WTC11 (cell line): Measurements from ENCODE around the gene SPATA25. TPM values are rescaled to one million over a fixed set of nuclear protein-coding genes. Genes with fewer than 3 reads are reported as not detected.

Experiments used
- ATAC-seq: fragments of 200-7000 bp; cut with Tn5 transposase; 2 replicates; pipeline ENCODE4 v1.10.0; 2021; ENCODE audit warnings: mild to moderate bottlenecking, moderate library complexity
- CTCF ChIA-PET: fragments of 300-600 bp; sonication (Branson Sonifier 250); formaldehyde crosslinking; loops from one replicate; lab custom pipeline; 2021; ENCODE audit warnings: antibody characterized with exemption; lab: Charles Lee
- POLR2A ChIA-PET: fragments of 350-600 bp; sonication (Branson Sonifier 250); formaldehyde crosslinking; loops from one replicate; lab custom pipeline; 2021; ENCODE audit warnings: antibody characterized with exemption; lab: Charles Lee
- DNase-seq: peaks from one replicate; pipeline ENCODE4 v3.0.0; 2021; ENCODE audit warnings: low spot score
- H3K27ac Mint-ChIP-seq: 2 replicates; pipeline ENCODE4 v1.8.0; 2021; ENCODE audit warnings: mixed read lengths
- H3K27me3 Mint-ChIP-seq: 2 replicates; pipeline ENCODE4 v1.8.0; 2021; ENCODE audit warnings: low read depth, mild to moderate bottlenecking, moderate library complexity, mixed read lengths
- H3K36me3 Mint-ChIP-seq: 2 replicates; pipeline ENCODE4 v1.8.0; 2021; ENCODE audit warnings: mixed read lengths
- H3K4me1 Mint-ChIP-seq: 2 replicates; pipeline ENCODE4 v1.8.0; 2022; ENCODE audit warnings: mixed read lengths
- H3K4me3 Mint-ChIP-seq: 2 replicates; pipeline ENCODE4 v1.8.0; 2021; ENCODE audit warnings: mild to moderate bottlenecking, moderate library complexity, mixed read lengths
- H3K9me3 Mint-ChIP-seq: 2 replicates; pipeline ENCODE4 v1.8.0; 2021; ENCODE audit warnings: mixed read lengths
- AFF4 ChIP-seq: sonication (generic); formaldehyde crosslinking; IDR thresholded peaks from 2 replicates; pipeline ENCODE4 v1.8.1; 2023; ENCODE audit warnings: mild to moderate bottlenecking, missing genetic modification reagents, borderline replicate concordance
- ATF2 ChIP-seq: sonication (generic); formaldehyde crosslinking; IDR thresholded peaks from 2 replicates; pipeline ENCODE4 v1.8.1; 2022; ENCODE audit warnings: low read depth, missing genetic modification reagents, borderline replicate concordance
- ELF4 ChIP-seq: sonication (generic); formaldehyde crosslinking; IDR thresholded peaks from 2 replicates; pipeline ENCODE4 v1.8.1; 2022; ENCODE audit warnings: low read depth, mild to moderate bottlenecking, moderate library complexity, missing genetic modification reagents
- FOXK1 ChIP-seq: sonication (generic); formaldehyde crosslinking; IDR thresholded peaks from 2 replicates; pipeline ENCODE4 v1.8.0; 2022; ENCODE audit warnings: mild to moderate bottlenecking, moderate library complexity, missing genetic modification reagents
- GRHL2 ChIP-seq: fragments of 250-450 bp; sonication (Bioruptor Pico); IDR thresholded peaks from 2 replicates; pipeline ENCODE4 v1.8.0; 2022; ENCODE audit warnings: mild to moderate bottlenecking, moderate library complexity; ENCODE audit not compliant: insufficient replicate concordance, severe bottlenecking
- IRF1 ChIP-seq: sonication (generic); formaldehyde crosslinking; IDR thresholded peaks from 2 replicates; pipeline ENCODE4 v1.8.0; 2023; ENCODE audit warnings: missing genetic modification reagents
- KAT7 ChIP-seq: sonication (generic); formaldehyde crosslinking; IDR thresholded peaks from 2 replicates; pipeline ENCODE4 v1.8.1; 2023; ENCODE audit warnings: missing genetic modification reagents, mild to moderate bottlenecking, borderline replicate concordance
- NFYB ChIP-seq: sonication (generic); formaldehyde crosslinking; conservative IDR thresholded peaks from 2 replicates; pipeline ENCODE4 v1.8.0; 2022; ENCODE audit warnings: low read depth, missing genetic modification reagents
- OVOL2 ChIP-seq: fragments of 250-450 bp; sonication (Bioruptor Pico); IDR thresholded peaks from 2 replicates; pipeline ENCODE4 v1.9.0; 2021; ENCODE audit warnings: mild to moderate bottlenecking, borderline replicate concordance
- PREB ChIP-seq: sonication (generic); formaldehyde crosslinking; IDR thresholded peaks from 2 replicates; pipeline ENCODE4 v1.8.1; 2022; ENCODE audit warnings: mild to moderate bottlenecking, missing genetic modification reagents, moderate library complexity, borderline replicate concordance
- USF2 ChIP-seq: sonication (generic); formaldehyde crosslinking; IDR thresholded peaks from 2 replicates; pipeline ENCODE4 v1.8.1; 2023; ENCODE audit warnings: mild to moderate bottlenecking, missing genetic modification reagents, moderate library complexity
- ZBTB43 ChIP-seq: sonication (generic); formaldehyde crosslinking; IDR thresholded peaks from 2 replicates; pipeline ENCODE4 v1.8.1; 2023; ENCODE audit warnings: mild to moderate bottlenecking, missing genetic modification reagents
- ZNF416 ChIP-seq: fragments of 250-450 bp; sonication (Bioruptor Pico); IDR thresholded peaks from 2 replicates; pipeline ENCODE4 v1.9.0; 2021; ENCODE audit warnings: mild to moderate bottlenecking, inconsistent platforms
- ZNF671 ChIP-seq: fragments of 250-450 bp; sonication (Bioruptor Pico); IDR thresholded peaks from 2 replicates; pipeline ENCODE4 v1.8.0; 2021; ENCODE audit warnings: mild to moderate bottlenecking
- ZSCAN18 ChIP-seq: fragments of 250-450 bp; sonication (Bioruptor Pico); IDR thresholded peaks from 2 replicates; pipeline ENCODE4 v2.1.2; 2022; ENCODE audit warnings: mild to moderate bottlenecking, moderate library complexity
- total RNA-seq: library from RNA; stranded (reverse); gene quantifications from 3 replicates; pipeline ENCODE4 v1.2.3, GENCODE V29; 2021
- TF ChIP-seq, protein P1 (sequence below): fragments of 250-450 bp; sonication (Bioruptor Pico); conservative IDR thresholded peaks from 2 replicates; pipeline ENCODE4 v1.9.0; 2021; ENCODE audit warnings: mild to moderate bottlenecking

Gene SPATA25
- total RNA-seq, 1 experiment from 2014 or later = 3.7 TPM

DNA sequence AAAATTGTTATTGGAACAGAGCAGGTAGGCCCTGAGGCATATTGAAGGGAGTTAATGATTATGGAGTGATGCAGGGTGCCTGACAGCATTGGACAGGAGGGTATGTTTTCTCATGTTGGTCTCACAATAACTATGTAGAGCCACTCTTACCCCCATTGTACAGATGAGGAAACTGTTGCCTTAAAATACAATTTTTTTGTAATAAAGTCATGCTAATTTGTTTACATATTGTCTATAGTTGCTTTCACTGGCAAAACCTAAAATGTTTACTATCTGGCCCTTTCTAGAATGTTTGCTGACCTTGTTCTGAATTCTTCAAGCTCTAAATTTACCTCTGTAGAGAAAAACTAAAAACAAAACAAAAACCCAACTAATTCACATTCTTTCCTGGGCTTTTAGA lies 35.9 kb downstream of the SPATA25 start:
- Mint-ChIP-seq H3K36me3 (peaks cover 24% of the 10 kb centered on the region; the same call in 1 of the 2 replicates), H3K9me3 (no peaks in the 10 kb centered on the region), H3K4me1 (peaks cover 47% of the 10 kb centered on the region), H3K4me3 (no peak overlapping the region), H3K27ac (no peak overlapping the region), H3K27me3 (no peaks in the 10 kb centered on the region)
- CTCF ChIA-PET = interaction anchor here (1.6 to 3.5 kb wide), 4 partner anchors 27 to 160 kb away, joined by 5 to 19 read pairs (median 8); partner anchors contain the start of genes CTSA and NEURL2
- POLR2A ChIA-PET = interaction anchor here (0.9 kb wide), 1 partner anchor 31 kb away, joined by 3 read pairs; no protein-coding TSS in a partner anchor
- DNase-seq (no peak), ATAC-seq (no peak)
- TF ChIP-seq GRHL2 (CRISPR knock-in tag) = no peak
- TF ChIP-seq USF2 = no peak
- TF ChIP-seq ZBTB43 (CRISPR knock-in tag) = no peak
- TF ChIP-seq ZSCAN18 (CRISPR knock-in tag) = no peak
- no peak for TF ChIP-seq AFF4
- no peak for TF ChIP-seq ZNF416

DNA sequence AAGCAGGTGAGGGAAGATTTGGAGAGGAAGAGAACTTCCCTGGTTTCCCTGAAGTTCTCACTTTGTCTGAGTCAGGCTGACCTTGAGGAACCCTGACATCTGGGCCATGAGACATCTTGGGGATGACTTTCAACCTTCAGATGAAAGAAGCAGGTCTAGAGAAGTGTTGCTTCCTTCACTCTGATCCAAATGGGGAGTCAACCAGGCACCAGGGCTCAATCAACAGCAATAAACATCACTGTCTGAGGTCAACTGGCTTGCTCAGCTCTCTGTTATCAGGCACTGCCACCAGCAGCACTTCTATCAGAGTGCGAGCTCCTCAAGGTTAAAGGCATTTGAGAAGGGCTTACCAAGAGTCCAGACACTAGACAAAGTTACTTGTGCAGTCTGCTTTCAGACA lies 36.5 kb downstream of the SPATA25 start:
- Mint-ChIP-seq H3K27me3 (no peaks in the 10 kb centered on the region), H3K9me3 (no peaks in the 10 kb centered on the region), H3K4me1 (peaks cover 44% of the 10 kb centered on the region), H3K4me3 (no peak overlapping the region), H3K36me3 (peaks cover 28% of the 10 kb centered on the region; the same call in 1 of the 2 replicates), H3K27ac (peak overlapping the region; percentile 84)
- DNase-seq (no peak), ATAC-seq (no peak)
- POLR2A ChIA-PET = interaction anchor here (0.9 kb wide), 1 partner anchor 32 kb away, joined by 3 read pairs; no protein-coding TSS in a partner anchor
- CTCF ChIA-PET = interaction anchor here (2.2 kb wide), 1 partner anchor 27 kb away, joined by 11 read pairs; no protein-coding TSS in a partner anchor
- TF ChIP-seq FOXK1 (no peak), KAT7 (CRISPR knock-in tag) (no peak), IRF1 (CRISPR knock-in tag) (no peak), ZNF671 (CRISPR knock-in tag) (no peak), NFYB (CRISPR knock-in tag) (no peak), OVOL2 (no peak), ELF4 (CRISPR knock-in tag) (no peak), ATF2 (CRISPR knock-in tag) (no peak), PREB (CRISPR knock-in tag) (no peak)
- TF ChIP-seq, protein P1, sequence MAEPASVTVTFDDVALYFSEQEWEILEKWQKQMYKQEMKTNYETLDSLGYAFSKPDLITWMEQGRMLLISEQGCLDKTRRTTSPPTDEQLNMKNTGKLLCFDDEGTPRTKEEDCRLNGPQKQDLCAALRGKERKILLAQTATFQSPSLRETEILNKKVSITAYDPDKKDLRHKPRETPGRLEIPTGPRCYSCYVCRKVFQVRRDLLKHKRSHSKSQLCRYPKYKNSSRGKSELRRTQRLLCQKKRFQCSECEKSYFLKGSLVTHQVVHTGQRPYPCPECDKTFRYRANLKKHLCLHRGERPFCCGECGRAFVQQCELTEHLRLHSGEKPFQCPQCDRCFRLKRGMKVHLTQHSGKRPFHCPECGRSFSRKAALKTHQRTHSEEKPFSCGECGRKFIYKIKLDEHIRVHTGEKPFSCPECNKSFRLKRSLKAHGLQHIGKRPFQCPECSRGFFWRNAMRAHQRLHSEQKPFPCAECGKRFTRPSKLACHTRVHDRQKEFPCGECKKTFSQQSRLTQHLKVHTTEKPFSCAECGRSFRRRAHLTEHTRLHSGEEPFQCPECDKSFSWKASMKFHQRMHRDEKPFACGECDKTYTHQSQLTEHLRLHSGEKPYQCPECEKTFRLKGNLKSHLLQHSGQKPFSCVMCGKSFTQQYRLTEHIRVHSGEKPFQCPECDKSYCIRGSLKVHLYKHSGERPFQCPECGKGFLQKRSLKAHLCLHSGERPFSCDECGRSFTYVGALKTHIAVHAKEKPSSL (CRISPR knock-in tag) = no peak
- TF ChIP-seq, all 79 proteins: peak for 0
